DMS153 treated with DMSO at 0.1 percent for 48 hours (cell line): ENCODE measurements around the gene PWP1.

Source experiments
- DNase-seq: peaks from one replicate; lab custom pipeline; 2025; ENCODE audit not compliant: unreplicated experiment; lab: John Stamatoyannopoulos, UW

PWP1 gene

DNA sequence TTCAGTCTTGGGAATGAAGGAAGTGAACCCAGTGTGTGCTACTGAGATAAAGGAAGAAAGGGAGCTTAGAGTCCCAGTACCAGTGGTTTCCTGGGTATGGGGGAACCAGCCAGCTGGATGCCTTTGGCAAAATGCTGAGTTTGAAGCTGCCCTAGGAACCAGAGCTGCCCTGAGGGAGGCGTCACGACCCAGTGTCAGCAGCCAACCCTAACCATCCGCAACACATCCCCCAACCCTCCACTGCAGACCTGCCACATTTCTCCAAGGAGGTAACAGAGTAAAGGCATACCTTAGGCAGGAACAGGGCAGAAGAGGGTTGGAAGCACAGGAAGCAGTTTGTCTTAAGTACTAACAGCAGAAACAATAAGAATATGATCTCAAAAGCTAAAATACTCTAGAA, 46.8 kb downstream of the PWP1 start:
- no peak for DNase-seq

DNA sequence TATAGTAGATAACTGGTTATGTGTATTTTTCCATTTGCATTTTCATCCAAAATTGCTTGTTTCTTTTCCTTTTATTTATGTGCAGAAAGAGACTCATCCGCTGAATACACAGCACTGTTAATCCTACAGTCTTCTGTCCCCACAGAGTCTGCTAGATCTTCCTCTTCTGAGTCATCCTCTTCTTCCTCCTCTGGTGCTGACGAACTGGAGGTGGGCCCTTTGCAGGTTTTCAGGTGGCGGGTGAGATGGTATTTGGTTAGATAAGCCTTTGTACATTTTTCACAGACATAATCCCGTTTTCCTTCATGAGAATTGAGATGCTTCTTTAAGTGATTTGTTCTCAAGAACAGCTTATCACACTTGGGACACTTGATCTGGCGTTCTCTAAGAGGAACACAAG, 48.5 kb downstream of the PWP1 start:
- no peak for DNase-seq

DNA sequence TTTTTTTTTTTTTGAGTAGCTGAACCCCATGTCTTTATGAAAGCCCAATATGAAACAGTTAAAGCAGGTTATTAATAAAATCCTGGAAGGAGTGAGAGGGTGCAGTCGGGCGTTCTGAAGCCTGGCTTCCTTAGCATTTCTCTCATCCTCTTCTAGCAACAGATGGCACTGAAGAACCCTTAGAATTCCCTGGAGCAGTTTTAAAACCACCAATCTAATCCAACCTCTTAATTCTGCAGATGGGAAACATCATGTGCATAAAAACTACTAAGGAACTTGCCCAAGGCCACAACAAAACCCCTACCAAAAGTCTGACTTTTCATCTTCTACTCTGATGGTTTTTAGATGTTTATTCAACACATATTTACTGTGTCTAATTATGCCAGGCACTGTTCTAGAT, 50.2 kb downstream of the PWP1 start:
- DNase-seq, result no peak

DNA sequence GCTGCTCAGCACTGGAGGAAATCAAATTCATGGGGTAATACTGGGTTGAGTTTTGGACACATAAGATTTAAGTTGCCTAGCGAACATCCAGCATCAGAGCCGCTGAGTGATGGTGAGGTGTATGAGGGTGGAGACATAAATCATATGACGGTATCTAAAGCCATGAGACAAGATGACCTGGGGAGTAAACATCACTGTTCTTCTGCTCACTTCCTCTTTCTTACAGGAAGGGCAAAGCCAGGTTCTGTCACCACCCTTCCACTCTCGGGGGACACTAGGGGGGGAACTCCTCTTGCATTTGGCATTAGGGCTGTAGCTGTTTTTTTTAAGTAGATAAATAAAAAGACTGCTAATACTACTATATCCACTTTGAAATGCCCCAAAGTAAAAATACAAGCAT, 51.3 kb downstream of the PWP1 start:
- DNase-seq, result no peak

DNA sequence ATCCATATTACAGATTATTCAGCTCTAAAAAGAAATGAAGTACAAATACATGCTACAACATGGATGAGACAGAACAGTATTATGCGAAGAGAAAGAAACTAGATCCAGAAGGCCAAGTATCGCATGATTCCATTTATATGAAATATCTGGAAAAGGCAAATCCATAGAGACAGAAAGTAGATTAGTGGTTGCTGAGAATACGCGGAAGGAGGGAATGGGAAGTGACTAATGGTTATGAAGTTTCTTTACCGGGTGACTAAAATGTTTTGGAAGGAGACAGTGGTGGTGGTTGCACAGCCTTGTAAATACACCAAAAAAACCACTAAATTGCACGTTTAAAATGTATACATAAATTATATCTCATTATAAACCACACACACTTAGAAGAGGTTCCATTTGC, 62.9 kb downstream of the PWP1 start:
- no peak for DNase-seq

DNA sequence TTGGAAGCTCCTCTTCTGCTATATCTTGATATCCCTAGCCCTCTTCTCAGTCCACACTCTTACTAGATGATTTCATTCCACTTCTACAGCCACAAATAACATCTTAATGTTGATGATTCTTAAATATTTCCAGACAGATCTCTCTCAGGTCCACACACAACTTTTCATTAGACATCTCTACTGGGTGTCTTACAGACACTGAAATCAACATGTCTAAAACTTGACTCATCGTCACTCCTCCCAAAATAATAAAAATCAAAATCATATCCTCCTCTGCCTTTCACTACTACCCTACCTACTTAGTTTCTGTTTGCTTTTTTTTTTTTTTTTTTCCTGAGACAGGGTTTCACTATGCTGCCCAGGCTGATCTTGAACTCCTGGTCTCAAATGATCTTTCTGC, 63.5 kb downstream of the PWP1 start:
- no peak for DNase-seq

DNA sequence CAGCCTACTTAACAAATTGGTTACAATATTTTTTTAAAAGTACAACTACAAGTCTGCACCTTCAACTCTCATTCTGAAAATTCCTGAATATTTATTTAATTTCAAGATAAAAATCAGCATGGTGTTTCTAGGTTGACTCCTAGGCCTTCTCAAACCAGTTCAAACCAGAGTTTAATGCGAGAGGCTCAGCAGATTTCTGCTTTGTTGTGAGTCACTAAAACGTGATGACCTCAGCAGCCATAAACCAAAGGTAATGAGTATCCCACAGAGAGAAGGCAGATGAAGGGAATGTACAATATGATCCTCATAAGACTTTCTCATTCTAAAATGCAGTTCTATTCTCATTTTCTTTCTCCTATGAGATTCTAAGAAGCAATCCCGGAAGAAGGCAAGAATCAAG, 73.8 kb downstream of the PWP1 start:
- peak; percentile 4 for DNase-seq

DNA sequence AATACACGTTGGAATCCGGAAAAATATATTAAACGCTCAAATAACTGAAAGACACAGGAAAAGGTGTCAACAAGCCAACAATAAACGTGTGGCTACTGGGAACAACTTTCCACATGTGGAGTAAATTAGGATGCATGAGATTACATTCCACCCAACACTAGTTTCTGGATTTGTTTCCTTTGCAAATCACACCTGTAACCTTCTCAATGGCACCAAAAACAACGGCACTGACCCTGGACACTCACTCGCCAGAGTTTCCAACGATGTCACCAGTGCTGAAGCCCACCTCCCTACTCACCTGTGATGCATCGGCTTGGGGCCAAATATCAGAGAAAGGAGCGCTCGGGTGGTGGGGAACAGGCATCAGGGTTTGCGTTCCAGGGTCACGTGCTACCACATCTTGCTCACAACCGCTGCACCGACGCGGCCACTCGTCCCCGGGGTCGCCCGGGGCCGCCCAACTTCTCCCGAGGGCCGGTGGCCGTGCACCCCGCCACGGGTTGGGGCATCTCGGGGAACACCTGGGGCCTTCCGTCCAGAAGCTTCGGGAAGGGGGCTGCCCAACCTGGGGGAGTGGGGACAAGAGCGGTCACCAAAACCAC, 74.7 kb downstream of the PWP1 start:
- DNase-seq, result no peak

DNA sequence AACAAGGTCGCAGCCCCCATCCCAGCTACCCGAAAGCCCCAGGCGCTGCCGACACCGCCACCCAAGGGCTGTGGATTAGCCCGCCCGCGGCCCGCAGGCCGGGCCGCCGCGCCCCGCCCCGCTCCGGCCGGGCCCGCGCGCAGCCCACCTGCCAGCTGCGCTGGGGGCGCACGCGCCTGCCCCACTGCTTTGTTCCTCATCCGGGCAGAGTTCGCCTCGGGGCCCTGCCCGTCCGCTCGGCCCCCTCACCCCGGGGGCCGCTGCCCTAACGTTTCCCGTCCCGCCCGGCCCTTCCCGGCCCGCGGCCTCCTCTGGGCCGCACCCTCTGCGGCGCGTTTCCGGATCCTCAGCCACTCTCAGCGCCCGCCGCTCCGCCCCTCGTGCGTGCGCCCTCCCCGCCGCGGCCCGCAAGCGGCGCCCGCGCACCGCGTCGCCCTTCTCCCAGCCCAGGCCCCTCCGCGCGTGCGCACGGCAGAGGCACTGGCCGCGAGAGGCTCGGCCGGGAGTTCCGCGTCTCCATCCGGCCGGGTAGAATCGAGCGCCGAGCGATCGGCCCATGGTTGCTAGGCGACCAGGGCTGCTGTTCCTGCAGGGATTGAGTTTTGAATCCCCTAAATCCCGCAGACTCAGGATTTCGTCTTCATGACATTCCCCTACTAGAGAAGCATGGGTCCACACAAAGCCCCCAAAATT, 75.4 kb downstream of the PWP1 start, which contains the start of gene PRDM4:
Gene PRDM4, minus strand, starts transcription at position 329 of the 693 bp plus-strand sequence. CDS start 622 bp downstream, outside the sequence.
- peak; percentile 88 for DNase-seq

DNA sequence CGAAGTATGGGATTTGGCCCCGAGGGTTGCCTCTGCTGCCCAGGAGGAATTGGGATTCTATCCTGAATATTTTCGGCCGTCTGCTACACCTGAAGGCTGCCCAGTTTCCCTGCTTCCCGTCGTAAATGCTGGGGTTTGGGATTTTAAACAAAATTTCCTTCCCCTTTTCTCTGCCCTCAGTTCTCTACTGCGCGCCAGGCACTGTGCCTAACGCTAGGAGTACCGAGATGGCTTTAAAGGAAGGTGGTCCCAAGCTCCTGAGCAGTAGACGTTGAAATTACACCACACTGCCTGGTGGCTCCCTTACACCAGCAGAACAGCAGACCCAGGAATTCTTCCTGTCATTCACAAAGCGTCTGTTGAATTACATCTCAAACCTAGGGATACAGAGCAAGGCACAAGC, 75.9 kb downstream of the PWP1 start:
- DNase-seq, result no peak
